Islet of Langerhans (tissue), 1 donor: ENCODE measurements around the gene MTMR11.

Experiments
- FAIRE-seq: peaks from one replicate; lab custom pipeline; 2011; peaks lifted over from hg19 to GRCh38; lab: Jason Lieb, UNC

MTMR11 gene

DNA sequence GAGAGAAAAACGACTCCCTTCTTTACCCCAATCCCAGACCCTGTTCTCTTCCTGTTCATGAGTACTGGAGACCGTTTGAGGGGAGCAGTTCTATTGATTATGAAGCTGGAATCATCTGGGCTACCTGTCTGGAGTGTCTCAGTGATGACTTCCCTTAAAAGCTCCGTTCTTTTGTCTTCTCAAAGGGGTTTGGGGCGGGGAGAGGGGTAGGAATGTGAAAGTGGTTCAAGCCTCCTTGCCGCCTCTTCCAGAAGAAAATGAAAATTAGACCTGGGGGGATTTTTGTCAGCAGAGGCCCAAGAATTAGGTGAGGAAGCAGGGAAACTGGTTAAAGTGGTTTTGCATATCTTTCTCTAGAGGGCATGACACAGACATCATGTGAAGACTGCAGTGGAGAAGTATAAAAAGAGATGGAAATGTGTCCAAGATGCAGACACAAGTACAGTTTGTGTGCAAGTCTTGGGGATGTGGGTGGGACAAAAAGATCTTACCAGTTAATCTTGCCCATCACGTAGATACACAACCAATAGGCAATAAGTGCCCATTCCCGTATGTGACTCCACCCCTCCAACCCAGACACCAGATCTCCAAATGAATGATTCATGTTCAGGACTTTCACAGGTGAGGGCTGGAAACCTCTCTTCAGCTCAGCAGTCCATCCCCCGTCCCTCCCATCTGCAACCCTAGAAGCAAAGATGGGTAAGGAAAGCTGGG is 470 bp upstream of the MTMR11 start:
- FAIRE-seq = no peak

DNA sequence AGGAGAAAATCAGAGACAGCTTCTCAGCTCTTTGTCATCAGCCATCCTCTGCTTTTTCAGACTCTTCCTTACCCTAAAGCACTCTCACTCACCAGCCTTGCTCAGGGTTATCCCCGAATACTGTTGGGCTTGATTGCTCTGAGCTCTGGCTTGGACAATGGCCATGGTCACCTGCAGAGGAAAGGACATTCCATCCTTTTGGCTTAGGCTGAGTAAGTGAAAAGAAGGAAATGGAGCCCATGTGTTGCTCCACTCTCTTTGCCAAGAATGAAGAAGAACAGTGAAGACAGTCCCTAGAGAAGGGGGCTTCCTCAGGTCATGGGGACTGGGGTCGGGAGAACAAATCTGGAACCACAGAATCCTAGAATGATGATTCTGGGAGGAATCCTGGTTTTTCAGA is 2.3 kb downstream of the MTMR11 start:
- FAIRE-seq = no peak

- no peak for FAIRE-seq
Observed at GRCh38 chr1:149933208-149933607, 3.5 kb downstream of the MTMR11 start.

GRCh38 chr1:149932474-149932873 is 4.2 kb downstream of the MTMR11 start:
- no peak for FAIRE-seq

GRCh38 chr1:149931212-149931790 is 5.4 kb downstream of the MTMR11 start:
- no peak for FAIRE-seq

DNA sequence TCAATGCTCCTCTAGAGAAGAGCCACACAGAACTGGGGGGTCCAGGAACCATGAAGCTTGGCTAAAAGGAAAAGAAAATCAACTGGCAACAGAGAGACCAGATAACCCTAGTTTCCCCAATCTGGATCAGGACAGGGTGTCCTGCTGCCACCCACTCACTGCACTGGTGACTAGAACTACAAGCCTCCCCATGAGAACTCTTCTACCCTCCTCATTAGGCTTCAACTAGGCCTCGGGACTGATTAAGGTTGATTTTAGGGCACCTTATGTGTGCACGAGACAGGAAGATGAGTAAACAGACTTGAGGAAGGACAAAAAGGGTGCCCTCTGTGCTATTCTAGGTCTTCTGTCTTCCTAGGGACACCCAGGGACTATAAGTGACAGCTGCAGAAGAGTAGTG is 6.8 kb downstream of the MTMR11 start:
- FAIRE-seq = no peak

- no peak for FAIRE-seq
Observed at GRCh38 chr1:149928401-149928724, 8.3 kb downstream of the MTMR11 start.

GRCh38 chr1:149927563-149928400 is 8.9 kb downstream of the MTMR11 start, which contains the start of gene SF3B4:
SF3B4 (minus strand) TSS chr1:149927803; CDS start chr1:149927759, 44 bp downstream.
- no peak for FAIRE-seq

DNA sequence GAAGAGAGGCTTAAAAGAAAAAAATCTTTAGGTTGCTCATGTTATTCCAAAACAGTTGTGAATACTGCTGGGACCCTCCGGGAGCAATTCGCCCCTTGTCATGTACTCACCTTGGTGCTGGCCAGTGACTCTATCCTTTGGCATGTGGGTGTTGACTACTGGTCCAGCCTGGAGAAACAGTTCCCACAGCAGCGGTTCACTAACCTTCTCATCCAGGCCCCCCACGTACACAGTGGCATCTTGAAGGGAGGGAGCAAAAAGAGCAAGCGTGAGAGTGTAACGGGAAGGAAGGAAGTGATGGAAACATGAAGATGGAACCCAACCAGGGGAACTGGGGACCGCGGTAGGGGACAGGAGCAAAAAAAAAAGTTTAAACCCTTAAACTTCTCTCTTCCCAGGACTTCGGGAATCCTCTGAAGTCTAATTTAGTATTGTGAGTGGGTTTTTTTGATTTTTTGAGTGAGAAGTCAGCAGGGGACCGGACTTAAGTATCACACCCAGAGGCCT is 9.6 kb downstream of the MTMR11 start:
- FAIRE-seq = no peak

- FAIRE-seq = no peak
Observed at GRCh38 chr1:149926296-149926695, 10.4 kb downstream of the MTMR11 start.

GRCh38 chr1:149925751-149926150 is 10.9 kb downstream of the MTMR11 start:
- no peak for FAIRE-seq

DNA sequence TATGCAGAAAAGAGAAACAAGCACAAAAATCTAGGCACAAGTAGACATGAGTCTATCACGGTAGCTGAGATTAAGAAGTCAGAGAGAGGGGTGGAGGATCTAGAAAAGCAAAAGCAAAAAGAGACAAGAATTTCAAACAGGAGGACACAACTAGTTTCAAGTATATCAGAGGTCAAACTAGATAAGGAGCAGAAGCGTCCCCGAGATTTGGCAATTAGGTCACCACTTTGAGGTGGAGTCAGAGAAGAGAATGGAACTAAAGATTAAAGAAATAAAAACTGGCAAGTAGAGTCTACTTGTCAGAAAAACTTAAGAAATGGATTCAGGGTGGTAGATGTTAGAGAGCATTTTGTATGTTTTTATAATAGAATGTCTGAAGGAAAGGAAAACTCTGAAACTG is 11.3 kb downstream of the MTMR11 start:
- FAIRE-seq = no peak

DNA sequence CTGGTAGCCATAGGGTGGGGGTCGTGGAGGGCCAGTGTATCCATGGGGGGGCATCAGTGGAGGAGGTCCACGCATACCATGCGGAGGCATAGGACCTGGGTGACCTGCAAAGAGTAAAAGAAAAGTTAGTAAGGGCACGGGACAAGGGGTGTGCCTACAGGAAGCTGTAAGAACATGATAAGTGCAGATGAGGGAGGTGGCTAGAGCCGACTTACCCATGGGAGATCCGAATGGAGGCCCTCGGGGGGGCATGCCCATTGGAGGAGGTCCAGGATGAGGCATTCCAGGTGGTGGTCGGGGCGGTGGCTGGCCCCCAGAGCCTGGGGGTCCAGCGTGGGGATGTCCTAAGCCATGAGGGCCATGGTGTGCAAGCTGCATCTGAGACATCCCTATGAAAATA is 13.1 kb downstream of the MTMR11 start:
- FAIRE-seq = no peak

DNA sequence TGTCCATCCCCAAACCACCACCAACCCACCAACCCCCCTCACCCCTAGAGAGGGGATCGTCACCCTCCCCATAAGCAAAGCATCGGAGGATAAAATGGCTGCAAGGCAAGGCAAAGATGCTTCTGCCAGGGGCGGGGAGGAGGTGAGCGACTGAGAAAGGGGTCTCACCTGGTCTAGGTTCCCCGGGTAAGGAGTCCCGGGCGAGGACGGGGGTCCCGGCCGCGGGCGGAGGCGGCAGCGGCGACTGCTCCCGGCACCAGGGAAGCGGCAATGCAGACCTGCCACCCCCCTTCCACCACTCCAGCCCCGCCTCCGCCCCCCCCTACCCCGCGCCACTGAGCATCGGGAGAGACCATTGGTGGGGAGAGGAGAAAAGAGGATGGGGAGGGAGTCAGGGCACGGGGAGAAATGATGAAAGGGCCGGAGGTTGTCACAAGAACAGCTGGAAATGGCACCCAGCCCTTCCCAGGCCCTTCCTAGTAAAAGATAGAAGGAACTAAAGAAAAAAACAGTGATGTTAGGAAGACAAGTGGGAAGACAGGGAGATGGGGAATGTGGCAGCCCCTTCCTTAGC is 19.0 kb downstream of the MTMR11 start, which contains the start of gene SV2A:
Gene SV2A (minus strand): TSS at position 274 of the 574 bp plus-strand sequence. CDS start 4,004 bp downstream, outside the sequence.
- no peak for FAIRE-seq

DNA sequence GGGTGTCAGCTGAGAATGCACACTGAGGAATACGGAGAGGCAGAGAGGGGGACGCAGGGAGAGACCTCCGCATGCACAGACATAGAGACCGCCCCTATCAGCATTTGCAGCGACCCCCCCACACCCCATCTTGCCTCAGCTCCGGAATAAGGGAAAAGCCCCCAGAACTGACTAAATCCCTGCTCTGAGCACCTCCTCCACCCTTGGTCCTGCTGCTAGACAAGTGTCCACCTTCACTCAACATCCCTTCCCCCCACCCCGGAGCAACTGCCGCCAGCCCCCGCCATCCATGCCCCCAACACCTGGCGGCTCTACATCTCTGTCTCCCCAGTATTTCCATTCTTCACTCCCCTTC is 19.8 kb downstream of the MTMR11 start:
- FAIRE-seq = no peak

DNA sequence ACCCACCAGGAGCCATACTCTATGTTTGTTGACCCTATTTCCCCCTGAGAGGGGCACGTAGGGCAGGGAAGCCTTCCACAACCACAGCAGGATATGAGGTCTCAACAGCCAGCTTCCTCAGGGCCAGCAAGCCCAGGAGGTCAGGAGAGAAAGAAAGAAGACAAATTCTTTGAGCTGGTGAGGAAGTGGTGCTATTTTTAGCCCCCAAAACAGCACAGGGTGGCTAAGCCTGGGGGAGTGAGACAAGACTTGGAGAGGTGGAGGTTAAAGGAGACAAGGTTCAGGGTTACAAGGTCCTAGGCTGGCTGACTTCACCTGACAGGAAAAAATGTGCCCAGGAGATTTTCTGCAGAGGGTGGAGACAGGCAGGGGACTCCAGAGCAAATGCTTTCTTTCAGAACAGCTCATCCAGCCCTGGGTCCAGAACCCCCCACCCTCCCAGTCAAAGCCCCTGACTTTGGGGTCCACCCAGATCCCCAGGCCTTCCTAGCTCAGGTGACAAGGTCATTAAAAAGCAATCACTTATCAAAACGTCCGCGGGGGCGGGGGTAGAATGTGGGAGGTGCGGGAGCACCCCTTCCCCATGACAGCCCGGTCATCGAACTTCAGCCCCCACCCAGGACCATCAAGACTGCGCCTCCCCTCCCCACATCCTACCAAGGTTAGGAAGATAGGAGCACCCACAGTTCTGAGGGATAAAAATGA is 20.3 kb downstream of the MTMR11 start:
- FAIRE-seq = no peak

- FAIRE-seq = no peak
Observed at GRCh38 chr1:149915429-149916192, 21.1 kb downstream of the MTMR11 start.

- no peak for FAIRE-seq
Observed at GRCh38 chr1:149914545-149914944, 22.1 kb downstream of the MTMR11 start.

GRCh38 chr1:149906570-149907075 is 30.1 kb downstream of the MTMR11 start:
- FAIRE-seq = no peak

- FAIRE-seq = no peak
Observed at GRCh38 chr1:149903836-149904491, 32.7 kb downstream of the MTMR11 start.
